Measurements from ENCODE around the gene FUS.

DNA sequence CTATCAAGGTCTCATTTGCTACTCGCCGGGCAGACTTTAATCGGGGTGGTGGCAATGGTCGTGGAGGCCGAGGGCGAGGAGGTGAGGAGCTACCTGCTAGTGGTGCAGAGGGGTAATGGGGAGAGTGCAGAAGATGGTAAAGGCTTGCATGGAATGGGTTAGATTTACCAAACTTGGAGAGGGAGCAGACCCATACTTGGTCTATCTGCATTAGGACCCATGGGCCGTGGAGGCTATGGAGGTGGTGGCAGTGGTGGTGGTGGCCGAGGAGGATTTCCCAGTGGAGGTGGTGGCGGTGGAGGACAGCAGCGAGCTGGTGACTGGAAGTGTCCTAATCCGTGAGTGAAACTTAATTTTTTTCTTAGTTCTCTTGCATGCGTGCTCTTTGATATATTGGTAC, 10.1 kb downstream of the FUS start:
- TF ChIP-seq, protein P1, sequence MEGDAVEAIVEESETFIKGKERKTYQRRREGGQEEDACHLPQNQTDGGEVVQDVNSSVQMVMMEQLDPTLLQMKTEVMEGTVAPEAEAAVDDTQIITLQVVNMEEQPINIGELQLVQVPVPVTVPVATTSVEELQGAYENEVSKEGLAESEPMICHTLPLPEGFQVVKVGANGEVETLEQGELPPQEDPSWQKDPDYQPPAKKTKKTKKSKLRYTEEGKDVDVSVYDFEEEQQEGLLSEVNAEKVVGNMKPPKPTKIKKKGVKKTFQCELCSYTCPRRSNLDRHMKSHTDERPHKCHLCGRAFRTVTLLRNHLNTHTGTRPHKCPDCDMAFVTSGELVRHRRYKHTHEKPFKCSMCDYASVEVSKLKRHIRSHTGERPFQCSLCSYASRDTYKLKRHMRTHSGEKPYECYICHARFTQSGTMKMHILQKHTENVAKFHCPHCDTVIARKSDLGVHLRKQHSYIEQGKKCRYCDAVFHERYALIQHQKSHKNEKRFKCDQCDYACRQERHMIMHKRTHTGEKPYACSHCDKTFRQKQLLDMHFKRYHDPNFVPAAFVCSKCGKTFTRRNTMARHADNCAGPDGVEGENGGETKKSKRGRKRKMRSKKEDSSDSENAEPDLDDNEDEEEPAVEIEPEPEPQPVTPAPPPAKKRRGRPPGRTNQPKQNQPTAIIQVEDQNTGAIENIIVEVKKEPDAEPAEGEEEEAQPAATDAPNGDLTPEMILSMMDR (IDR thresholded peaks at IDR 0.05; ENCODE audit: extremely low read depth in 1 of 2, insufficient read depth in 1 of 2, low read depth in 1 of 2, low read length in 2 of 2), result no peak
- TF ChIP-seq POLR2A (IDR thresholded peaks at IDR 0.05; ENCODE audit: low read depth, low read length) (no peak), GATA2 (IDR thresholded peaks at IDR 0.05; ENCODE audit: insufficient read depth, insufficient read length, low read depth, low read length) (no peak)
- TF ChIP-seq, protein P2, sequence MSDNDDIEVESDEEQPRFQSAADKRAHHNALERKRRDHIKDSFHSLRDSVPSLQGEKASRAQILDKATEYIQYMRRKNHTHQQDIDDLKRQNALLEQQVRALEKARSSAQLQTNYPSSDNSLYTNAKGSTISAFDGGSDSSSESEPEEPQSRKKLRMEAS (IDR thresholded peaks at IDR 0.05; ENCODE audit: insufficient read depth, insufficient read length), result no peak
